GM18505 (cell line): ENCODE data around the gene BIK.
"Not testable (repeated sequence)": the region's sequence is repeated elsewhere in the genome, so short reads cannot be mapped to it uniquely, and the experiment has no call there.

Experiments
- ATAC-seq: cut with Tn5 transposase; IDR thresholded peaks from one replicate; pipeline ENCODE4 v1.9.1; 2021; ENCODE audit not compliant: unreplicated experiment
- POLR2A ChIP-seq: IDR thresholded peaks from 4 replicates; pipeline ENCODE4 v1.6.1; 2011; ENCODE audit warnings: borderline replicate concordance; ENCODE audit not compliant: insufficient read depth, insufficient read length; ENCODE audit errors: extremely low read depth

The BIK gene

DNA sequence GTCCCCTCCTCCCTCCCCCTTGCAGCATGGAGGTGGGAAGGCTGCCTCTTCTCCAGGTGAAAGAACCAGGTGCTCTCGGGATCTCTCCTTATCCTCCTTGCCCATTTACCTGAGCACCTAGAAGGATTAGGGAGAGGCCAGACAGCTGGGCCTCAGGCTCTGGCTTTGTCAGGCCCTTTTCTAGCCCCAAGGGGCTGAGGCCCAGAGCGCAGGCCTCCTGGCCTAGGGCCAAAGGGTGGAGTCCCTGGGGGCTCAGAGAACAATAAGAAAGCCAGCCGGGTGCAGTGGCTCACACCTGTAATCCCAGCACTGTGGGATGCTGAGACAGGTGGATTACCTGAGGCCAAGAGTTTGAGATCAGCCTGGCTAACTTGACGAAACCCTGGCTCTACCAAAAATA, 16.0 kb upstream of the BIK start:
- ATAC-seq = no peak
- no peak for TF ChIP-seq POLR2A

DNA sequence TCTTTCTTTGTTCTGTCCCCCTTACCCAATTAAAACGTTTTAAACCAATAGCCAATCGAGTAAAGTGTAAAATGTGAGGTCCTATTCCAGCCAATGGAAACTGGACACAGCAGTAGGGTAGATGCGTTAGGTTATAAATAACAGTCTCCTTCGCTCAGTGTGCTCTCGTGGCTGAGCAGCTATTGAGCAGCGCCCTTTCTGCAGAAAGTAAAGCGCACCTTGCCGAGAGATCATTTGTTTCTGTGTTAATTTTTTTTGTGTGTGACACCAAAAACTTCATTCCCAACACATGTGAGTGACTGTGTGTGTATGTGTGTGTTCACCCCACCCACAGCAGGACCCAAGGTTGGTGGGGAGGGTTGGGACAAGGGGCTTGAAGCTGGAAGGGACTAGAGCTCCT, 14.1 kb upstream of the BIK start:
- no peak for ATAC-seq
- TF ChIP-seq POLR2A = no peak

DNA sequence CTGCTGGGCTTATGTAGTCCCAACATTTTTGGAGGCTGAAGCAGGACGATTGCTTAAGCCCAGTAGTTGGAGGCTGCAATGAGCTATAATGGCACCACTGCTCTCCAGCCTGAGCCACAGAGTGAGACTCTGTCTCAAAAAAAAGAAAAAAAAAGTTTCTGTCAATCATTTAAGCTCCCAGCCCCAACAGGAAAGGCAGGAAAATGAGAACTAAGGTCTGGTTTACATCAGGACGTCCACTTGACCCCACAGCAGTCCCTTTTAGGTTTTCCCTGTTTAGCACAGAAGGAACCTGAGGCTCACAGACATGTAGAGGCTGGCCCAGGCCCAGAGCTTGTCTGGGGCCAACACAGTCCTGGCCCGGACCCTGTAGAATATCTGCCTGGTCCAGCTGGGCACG, 12.2 kb upstream of the BIK start:
- ATAC-seq = no peak
- TF ChIP-seq POLR2A = no peak

DNA sequence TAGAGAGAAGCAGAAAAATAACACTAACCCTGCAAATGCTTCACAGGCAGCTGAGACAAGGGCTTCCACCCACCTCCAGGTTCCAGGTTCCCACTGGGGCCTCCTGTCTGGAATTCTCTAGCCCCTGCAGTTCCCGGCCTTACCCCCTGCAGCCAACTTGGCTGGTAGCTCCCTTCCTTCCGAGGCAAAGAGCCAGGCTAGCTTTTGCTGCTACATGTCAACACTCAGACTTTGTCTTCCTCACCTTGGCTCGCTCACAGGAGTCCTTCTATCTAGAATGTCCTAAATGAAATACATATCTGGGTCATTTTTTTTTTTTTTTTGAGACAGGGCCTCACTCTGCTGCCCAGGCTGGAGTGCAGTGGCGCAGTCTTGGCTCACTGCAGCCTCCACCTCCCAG, 11.5 kb upstream of the BIK start:
- no peak for ATAC-seq
- TF ChIP-seq POLR2A = no peak

DNA sequence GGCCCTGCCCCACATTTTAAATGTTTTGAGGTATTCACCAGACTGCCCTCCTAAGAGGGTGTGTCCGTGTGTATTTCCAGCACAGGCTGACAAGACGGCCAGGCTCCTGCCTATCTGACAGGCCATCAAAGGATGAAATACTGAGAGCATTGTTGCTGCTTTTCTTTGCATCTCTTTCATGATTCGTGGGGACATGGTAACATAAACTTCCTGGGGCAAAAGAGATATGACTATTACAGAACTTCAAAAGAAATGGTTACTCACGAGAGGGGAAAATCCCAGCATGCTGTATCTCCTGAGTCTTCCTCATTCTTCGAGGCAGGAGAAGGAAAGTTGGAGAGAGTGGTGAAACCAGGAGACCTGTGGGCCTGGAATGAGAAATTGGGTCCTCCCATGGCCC, 10.3 kb upstream of the BIK start:
- TF ChIP-seq POLR2A = no peak
- no peak for ATAC-seq

DNA sequence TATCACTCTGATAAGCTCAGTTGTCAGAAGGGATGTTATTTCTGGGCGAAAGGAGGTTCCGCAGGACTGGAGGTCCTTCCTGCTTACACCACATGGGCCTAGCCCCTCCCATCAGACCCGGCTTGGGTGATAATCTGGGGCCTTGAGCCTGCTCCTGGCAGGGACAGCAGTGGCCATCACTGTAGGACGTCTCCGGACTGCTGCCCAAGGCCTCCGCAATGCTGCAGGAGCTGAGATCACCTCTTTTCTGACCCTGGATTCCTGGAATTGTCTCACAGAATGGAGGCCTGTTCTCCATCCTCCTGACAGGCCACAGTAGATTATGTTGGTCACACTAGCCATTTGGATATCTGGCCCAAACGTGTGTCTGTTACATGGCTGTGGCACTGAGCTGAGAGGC, 9.2 kb upstream of the BIK start:
- ATAC-seq = no peak

DNA sequence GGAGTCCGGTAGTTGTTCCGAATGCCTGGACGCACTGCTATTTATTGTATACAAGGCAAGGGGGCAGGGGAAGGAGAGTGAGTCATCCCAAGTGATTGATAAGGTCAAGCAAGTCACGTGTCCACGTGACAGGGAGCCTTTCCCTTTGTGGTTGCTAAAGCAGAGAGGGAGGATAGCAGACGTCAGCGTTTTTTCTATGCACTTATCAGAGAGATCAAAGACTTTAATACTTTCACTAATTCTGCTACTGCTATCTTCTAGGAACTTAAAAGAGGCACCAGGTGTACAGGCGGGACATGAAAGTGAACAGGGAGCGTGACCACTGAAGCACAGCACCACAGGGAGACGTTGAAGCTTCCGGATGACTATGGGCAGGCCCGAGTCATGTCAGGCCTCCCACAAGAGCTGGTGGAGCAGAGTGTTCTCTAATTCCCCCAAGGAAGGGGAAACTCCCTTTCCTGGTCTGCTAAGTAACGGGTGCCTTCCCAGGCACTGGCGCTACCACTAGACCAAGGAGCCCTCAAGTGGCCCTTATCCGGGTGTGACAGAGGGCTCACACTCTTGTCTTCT, 6.4 kb upstream of the BIK start:
- not testable (repeated sequence) for ATAC-seq

More for the DNA sequence above, 9.2 kb upstream of the BIK start:
- no peak for TF ChIP-seq POLR2A

DNA sequence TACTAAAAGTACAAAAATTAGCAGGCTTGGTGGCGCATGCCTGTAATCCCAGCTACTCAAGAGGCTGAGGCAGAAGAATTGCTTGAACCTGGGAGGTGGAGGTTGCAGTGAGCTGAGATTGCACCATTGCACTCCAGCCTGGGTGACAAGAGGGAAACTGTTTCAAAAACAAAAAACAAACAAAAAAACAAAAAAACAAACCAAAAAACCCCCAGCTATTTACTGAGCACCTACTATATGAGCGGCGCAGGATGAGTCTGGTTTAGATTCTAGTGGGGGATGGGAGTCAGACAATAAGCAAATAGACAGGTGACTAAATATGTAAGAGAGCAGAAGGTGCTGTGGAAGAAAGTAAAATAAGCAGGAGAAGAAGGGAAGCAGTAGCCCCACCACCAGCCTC, 5.6 kb upstream of the BIK start:
- not testable (repeated sequence) for ATAC-seq

DNA sequence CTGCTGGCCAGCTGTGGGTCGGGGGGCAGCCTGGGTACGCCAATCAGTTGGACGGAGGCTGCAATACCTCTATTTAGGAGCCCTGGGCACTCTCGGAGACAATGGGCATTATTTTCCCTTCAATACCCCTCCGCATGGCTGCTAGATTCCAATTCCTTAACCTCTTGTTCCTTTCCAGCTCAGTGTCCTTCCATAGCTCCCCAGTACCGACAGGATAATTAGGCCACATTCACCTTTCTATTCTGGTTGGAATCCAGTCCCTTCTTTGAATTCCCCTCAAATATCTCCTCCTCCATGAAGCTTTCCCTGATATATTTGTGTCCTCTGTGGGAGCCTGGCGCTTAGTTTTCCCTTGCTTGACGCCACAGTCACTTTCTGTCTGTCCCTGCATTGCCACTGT, 4.2 kb upstream of the BIK start:
- no peak for TF ChIP-seq POLR2A

DNA sequence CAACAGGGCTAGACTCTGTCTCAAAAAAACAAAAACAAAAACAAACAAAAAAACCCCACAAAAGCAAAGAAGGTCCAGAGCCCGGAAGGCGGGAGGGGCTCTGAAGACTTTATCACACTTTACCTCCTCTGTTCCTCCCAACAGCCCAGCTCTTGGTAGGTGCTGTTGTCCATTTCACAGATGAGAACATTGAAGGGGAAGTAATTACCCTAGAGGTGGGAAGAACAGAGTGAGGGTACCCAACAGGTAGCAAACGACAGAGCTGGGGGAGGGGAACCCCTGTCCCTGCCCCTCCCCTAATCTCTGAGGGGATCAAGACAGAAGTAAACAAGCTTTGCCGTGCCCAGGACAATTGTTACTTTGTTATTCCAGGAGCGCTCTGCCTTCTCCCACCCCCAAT, 1.0 kb upstream of the BIK start:
- ATAC-seq = no peak
- no peak for TF ChIP-seq POLR2A

More for the DNA sequence above, 4.2 kb upstream of the BIK start:
- no peak for ATAC-seq

DNA sequence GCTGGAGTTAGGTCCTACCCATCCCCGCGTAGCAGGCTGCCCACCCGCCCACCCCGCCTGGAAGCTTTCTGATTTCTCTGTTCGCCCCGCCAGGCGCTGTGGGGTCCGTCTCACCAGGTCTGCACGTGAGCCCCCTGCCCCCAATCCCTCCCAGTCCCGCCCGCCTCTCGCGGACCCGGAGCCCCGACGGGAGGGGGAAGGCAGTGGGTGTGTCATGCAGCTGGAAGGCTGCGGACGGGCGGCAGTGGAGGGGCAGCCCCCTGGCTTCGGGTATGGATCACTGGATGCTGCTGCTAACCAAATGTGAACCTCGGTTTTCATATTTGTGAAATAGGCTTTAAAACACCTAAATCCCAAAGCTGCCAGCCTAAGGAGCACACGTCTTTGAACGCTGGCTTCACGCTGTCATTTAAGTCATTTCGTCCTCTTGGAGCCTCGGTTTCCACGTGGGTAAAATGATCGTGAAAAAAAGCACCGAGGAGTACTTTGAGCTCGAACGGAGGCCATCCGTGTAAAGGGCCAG, 568 bp upstream of the BIK start:
- no peak for TF ChIP-seq POLR2A
- ATAC-seq = no peak

DNA sequence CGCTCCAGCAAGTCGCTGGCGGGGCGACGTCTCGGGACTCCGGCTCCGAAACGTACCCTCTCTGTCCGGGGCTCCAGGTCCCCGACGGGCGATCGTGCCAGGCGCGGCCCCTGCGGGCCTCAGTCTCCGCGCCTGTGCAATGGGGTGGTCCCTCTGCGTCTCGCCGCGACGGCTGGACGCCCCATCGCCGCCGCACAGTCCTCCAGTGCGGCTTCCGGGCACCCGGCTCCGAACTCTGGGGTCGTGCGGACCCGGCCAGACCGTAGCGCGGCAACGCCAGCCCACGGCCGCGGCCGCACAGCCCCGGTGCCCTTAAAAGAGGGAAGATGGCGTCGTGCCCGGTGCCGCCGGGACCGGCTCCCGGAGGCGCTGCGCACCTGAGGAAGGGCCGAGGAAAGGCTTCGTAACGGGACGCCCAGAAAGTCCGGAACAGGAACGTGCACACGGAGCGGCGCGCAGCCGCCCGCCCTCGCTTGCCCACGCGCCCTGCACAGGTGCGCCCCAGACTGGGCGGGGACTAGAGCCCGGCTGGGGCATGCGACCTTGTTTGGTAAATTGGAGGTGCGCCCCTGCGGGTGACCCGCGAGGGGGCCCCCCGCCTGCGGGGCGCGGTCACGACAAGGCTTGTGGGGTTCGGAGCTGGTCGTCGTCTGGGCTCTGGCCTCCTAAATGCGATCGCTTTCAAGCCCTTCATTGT, 525 bp downstream of the BIK start:
- peak; percentile 3 for TF ChIP-seq POLR2A
- no peak for ATAC-seq

DNA sequence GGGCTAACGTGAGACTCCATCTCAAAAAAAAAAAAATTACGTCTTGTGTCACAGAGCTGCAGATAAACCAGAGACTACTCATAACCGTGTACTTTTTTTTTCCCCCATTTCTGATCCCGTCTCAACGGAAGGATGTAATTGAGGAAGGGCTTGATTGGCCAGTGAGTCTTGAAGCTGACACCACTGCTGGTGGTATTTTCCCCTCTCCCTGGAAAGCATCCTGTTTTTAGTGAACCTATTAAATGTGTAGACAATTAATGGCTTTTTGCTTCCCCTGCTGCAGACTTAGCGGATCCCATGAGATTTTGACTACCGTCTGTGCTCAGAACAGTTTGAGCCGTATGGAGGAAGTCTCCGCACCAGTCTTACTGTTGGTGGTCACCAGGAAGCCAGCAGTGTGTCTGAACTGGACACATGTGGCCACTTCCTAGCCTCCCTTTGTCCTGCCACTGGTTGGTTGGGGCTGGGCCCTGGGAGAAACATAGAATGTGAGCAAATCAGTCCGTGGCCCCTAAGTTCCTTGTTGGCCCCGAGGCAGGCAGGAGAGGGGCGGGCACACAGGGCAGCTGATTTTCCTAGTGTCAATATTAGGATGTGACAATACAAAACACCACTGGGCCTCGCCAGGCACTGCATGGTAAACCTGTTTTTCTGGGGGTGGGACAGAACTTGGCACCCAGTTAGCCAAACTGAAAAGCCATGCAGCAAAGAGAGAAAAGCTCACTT, 3.1 kb downstream of the BIK start:
- ATAC-seq = no peak
- no peak for TF ChIP-seq POLR2A

DNA sequence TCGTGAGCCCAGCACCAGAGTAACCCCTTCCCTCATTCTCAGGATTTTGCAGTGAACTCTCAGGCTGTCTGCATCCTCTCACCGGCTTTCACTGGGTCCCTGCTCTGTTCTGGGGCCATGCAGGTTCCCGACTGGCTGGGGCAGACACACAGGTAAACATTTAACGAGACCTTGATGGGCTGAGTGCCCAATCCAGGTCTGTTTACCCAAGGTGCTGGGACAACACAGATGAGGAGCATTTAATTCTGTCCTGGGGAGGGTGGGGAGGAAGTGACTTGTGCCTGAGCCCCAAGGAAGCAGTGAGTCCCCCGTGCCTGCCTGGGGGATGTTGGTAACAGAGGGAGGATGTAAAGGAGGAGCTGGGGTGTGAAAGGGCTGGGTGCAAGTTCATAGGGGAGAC, 4.4 kb downstream of the BIK start:
- ATAC-seq = no peak
- TF ChIP-seq POLR2A = no peak
